HL-60/S4 treated with phorbol 12-myristate 13-acetate at 8.2 ng/mL for 4 days and 3 days (cell line): ENCODE data around the gene STAT4.

Experiments used
- in situ Hi-C: fragments of 300-500 bp; cut with MboI; formaldehyde crosslinking; loops from 2 replicates; pipeline ENCODE4 v1.15.0; 2022; ENCODE audit warnings: low sequenced_read_pairs

STAT4 gene, protein sequence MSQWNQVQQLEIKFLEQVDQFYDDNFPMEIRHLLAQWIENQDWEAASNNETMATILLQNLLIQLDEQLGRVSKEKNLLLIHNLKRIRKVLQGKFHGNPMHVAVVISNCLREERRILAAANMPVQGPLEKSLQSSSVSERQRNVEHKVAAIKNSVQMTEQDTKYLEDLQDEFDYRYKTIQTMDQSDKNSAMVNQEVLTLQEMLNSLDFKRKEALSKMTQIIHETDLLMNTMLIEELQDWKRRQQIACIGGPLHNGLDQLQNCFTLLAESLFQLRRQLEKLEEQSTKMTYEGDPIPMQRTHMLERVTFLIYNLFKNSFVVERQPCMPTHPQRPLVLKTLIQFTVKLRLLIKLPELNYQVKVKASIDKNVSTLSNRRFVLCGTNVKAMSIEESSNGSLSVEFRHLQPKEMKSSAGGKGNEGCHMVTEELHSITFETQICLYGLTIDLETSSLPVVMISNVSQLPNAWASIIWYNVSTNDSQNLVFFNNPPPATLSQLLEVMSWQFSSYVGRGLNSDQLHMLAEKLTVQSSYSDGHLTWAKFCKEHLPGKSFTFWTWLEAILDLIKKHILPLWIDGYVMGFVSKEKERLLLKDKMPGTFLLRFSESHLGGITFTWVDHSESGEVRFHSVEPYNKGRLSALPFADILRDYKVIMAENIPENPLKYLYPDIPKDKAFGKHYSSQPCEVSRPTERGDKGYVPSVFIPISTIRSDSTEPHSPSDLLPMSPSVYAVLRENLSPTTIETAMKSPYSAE

DNA sequence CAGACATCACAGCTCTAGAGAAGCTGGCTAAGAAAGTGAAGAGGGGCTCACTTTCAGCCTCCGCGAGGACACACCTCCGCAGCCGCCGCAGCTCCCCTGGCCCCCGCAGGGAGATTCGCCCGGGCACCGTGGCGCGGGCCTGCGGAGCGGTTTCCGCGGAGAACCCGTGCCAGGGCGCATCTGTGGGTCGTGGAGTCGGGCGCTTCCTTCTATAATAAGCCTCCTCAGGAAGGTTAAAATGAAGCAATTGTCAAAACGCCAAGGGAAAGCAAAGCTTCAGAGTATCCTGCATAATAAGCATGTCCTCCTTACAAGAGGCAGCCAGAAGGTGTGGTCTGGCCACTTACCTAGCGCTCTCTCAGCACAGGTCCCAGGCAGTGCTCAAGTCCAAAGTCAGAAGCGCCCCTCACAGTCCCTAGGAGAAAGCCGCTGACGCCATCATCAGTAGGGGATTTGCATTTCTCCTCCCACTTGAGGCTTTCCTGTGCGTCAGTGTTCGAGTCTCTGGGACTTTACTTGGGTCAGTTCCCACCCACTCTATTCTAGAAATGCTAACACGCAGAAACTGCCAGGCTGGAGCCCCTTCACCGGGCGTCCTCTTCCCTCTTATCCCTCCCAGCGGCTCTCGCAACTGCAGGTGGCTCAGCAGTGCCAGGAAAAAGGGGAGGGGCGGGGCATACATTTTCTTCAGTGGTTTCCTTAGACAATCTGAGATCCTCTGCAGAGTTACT, at the start of gene STAT4:
Gene STAT4, minus strand, starts transcription at position 395 of the 731 bp plus-strand sequence. CDS start 2,791 bp downstream, outside the sequence.
- in situ Hi-C loops: no loop called here

DNA sequence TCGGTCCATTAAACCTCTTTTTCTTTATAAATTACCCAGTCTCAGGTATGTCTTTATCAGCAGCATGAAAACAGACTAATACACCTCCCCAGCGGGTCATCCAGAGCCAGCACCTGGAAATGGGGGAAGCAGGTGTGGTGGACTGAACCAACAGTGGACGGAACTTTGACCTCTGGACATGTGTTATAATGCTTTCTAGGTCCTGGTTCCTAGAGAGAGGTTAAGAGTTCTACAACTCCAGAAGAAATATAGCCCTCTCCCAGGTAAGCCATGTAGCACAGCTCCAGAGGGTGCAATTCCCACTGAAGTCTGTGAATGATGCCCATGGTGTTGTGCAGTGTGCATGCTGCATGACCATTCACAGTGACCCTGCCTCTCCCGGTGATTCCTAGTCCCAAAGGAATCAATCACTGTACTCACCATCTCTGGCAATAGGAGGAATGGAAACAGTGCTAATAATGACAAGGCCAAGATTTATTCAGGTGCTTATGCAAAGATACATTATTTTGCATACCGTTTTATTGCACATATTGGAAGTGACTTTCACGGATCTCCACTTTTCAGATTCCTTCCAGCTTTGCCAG, 49.2 kb upstream of the STAT4 start:
- in situ Hi-C loops: no loop called here

DNA sequence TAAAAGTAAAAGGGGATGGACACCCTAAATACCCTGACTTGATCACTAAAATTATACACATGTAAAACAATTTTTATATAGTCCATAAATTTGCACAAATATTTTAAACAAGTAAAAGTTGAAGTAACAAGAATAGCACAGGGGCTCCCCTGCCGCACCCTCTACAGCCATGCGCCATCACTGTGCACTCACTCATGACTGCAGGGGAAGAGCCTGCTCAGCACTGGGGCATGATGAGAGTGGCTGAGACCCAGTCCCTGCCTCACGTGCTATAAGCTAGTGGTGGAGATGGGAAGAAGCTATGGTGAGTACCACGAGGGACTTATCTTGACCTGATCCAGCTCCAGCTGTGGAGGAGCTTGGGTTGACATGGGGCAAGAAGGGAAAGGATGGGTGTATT, 47.5 kb upstream of the STAT4 start:
- in situ Hi-C loops: no loop called here

DNA sequence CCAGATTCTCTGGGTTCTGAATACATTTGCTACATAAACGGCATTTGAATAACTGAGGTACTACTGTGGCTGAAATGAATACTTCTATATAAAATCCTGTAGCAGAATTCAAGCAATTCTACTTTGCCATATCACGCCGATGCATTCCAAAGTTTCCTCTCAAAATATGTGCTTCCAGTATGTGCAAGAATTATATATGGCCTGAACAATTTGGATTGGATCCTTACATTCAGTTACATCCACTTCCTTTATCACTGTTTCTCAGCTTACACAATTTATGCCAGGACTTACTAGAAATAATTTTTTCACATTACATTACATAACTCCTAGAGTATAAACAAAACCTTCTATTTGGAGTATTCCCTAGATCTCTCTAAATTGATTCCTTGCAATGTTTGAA, 46.3 kb upstream of the STAT4 start:
- in situ Hi-C loops: no loop called here

DNA sequence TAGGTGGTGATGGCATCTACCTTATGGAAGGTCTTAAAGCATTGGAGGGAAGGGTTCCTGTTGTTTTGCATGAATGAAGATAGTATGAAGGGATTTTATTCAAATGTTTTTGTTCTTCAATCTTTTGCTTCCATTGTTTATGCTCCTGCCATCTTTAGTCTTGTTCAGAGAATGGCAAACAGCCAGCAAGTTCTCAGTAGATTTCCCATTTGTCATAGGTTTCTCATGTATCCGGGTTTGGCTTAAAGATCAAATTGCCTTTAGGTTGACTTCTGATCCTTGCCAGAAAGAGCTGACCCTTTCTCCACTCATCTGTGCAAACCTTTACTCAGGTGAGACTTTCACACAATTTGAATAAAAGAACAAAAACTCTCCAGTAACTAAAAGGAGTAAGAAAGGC, 44.2 kb upstream of the STAT4 start:
- in situ Hi-C loops: no loop called here

DNA sequence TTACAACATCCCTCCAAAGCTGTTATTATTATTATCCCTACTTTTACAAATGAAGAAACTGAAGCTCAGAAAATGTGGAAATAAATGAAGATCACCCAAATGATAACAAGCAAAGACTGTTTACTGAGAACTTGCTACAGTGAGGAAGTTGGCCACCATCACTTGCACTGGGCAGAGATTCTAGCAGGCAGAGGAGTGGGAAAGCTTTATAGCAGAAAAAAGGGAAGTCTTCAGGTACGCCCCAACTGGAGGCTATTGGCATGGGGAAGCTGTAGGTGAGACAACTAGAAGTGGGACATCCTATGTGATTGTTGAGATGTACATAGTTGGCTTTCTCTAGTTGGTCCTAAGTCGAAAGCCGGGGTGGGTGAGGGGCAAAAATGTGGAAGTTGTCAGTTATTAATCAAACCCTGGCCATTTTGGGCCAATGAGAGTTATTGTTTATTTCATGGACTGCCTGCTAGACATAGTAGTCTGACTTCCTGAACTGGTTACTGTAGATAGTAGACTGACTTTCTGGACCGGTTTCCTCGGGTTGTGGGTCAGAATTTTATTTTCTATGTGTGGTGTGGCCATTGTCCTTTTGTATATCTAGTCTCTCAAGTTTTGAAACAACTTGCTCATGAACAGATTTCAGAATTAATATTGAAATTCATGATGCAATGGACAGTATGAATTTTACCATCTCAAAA, 40.2 kb upstream of the STAT4 start:
- in situ Hi-C loops: no loop called here

DNA sequence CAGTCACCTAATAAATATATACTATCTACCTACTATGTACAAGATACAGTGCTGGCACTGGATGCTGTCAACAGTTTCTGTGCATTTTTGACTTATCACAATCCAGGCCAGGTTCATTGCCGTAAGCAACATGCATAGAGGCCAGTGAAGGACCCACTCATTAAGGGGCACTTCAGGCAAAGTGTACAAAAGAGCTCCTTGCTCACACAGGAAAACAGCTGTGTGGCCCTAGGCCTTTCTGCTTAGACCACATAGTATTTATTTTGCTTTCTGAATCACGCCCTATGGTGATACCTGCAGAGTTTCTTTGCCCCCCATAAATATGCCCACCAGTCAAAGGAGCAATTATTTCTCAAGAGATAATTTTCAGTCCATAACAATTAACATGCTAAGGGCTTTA, 39.6 kb upstream of the STAT4 start:
- in situ Hi-C loops: no loop called here

DNA sequence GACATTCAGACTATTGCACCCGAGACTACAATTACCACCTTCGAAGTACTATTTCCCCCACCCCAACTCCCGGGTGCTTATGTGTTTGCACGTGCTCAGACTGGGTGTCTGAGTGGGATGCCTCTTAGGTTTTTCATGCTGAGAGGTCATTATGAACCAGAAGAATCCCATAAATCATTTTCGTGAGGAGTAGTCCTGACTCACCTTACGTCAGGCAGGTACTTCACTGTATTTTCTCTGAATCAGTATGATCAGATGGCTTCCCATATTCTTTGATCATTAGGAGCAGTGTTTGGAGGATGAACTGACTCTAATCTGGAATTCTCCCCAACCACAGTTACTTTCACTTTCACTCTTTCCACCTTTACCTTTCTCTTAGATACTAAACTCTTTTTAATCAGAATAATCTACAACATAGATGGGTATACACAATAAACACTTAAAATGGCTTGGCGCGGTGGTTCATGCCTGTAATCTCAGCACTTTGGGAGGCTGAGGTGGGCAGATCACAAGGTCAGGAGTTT, 38.4 kb upstream of the STAT4 start:
- in situ Hi-C loops: no loop called here

DNA sequence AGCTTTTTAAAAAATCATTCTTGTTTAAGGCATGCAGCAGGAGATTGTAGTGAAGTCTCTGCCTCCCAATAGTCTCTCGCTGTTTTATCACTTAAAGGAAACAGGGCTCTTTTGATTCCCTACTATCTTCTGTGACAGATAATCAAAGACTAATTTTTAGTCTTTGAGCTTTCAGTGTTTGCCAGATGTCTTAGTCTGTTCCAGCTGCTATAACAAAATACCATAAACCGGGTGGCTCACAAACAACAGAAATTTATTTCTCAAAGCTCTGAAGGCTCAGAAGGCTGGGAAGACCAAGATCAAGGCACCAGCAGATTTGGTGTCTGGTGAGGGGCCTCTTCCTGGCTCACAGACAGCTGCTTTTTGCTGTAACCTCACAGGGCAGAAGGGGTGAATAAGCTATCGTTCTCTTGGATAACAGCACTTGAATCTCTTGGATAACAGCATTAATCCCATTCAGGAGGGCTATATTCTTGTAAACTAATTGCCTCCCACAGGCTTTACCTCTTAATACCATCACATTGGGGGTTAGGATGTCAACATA, 37.8 kb upstream of the STAT4 start:
- in situ Hi-C loops: no loop called here

DNA sequence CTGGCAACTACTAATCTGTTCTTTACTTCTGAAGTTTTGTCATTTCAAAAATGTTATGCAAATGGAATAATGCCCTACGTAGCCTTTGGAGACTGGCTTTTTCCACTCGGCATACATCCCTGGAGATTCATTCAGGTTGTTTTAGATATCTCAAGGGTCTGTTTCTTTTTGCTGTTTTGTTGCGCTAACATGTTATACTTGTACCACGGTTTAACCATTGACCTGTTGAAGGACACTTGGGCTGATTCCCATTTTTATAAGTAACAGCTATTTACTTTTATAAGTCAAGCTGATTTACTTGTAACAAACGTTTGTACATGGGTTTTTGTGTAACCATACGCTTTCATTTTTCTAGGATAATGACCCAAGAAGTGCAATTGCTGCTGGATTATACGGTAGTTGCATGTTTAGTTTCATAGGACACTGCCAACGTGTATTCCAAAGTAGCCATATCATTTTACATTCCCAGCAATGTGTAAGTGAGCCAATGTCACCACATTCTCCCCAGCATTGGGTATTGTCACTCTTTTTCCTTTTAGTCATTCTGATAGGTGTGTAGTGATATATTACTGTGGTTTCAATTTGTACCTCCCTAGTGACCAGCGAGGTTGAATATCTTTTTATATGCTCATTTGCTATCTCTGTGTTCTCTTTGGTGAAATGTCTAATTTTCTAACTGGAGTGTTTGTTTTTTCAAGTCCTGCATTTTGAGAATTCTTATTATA, 36.5 kb upstream of the STAT4 start:
- in situ Hi-C loops: no loop called here

DNA sequence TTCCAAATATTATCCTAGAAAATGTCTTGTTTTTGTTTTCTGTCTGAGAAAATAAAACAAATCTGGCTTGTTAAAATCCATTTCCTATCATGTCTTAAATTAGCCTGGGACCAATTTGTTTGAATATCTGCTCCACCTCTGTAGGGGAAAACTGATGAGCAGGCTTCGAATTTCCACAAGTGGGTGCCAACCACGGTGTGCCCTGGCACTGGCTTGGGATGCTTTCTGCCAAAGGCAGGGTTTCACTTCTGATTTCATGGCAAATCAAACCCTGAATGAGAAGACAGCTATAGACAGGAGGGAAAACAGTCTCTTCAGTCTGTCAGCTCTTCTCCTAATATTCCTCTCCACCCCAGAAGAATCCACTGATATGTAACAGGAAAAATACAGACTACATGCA, 33.7 kb upstream of the STAT4 start:
- in situ Hi-C loops: no loop called here

DNA sequence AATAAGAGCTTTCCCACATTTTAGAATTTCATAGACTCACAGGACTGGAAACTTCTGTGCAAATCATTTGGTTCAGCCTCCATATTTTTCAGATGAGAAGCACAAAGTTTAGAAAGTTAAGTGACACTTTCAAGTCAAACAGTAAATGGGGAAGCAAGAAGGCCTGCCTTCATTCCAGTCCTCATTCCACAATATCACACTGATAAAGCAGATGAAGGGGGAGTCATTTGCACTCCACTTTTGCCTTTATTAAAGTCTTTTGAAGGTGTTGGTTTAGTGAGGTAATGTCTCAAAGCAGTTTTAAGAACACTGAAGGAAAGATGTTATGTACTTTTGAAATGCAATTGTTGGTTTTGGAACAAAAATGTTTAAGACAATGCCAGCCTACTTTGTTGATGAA, 32.7 kb upstream of the STAT4 start:
- in situ Hi-C loops: no loop called here

DNA sequence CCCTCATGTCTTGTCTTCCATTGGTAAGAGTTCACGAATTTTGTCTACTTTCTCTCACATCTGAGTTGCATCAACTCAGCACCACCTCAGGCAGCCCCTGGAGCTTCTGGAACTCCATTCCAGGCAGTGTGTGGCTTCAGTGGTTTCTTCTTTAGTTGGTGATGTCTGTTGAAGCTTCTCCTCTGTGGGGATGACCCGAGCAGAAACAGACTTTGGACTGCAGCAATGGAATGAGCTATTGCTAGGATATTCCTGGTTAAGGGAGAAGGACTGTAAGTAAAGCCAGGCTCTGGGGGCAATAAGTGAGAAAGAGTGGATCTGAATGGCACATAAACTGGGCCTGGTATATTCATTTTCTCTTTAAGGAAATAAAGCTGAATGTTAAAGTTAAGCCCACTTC, 32.3 kb upstream of the STAT4 start:
- in situ Hi-C loops: no loop called here

DNA sequence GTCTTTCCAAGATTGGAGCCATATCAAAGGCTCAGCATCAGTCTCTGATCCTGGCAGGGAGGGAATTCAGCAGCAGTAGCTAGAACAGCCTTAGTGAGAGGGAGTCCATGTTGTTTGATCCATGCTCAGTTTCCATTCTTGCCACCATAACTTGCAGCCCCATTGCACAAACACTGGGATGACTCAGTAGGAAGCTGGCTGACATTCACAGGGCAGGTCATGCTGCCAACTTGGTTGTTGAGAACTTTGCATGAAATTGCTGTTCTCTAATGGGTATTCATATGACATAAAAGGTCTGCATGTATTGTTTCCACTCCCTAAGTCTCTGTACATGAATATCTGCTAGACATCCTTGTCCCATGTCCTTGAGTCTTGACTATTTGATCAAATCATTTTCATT, 29.9 kb upstream of the STAT4 start:
- in situ Hi-C loops: no loop called here

DNA sequence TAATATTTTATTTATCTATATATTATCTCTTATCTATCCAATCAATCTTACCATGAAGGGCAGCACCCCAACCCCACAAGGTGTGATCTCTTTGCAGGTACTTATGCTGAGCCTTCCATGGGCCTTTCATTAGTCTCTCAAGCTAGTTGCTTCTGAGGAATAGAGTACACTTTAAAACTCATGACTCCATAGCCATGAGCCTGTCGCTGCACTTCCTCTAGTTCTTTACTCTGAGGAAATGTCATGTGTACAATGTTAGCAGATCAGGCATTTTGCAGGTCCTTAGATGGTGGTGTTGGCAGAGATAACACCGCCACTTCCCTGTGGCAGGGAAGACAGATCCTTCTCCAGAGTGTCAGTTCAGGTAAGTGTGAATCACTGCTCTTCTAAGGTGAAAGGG, 29.5 kb upstream of the STAT4 start:
- in situ Hi-C loops: no loop called here

DNA sequence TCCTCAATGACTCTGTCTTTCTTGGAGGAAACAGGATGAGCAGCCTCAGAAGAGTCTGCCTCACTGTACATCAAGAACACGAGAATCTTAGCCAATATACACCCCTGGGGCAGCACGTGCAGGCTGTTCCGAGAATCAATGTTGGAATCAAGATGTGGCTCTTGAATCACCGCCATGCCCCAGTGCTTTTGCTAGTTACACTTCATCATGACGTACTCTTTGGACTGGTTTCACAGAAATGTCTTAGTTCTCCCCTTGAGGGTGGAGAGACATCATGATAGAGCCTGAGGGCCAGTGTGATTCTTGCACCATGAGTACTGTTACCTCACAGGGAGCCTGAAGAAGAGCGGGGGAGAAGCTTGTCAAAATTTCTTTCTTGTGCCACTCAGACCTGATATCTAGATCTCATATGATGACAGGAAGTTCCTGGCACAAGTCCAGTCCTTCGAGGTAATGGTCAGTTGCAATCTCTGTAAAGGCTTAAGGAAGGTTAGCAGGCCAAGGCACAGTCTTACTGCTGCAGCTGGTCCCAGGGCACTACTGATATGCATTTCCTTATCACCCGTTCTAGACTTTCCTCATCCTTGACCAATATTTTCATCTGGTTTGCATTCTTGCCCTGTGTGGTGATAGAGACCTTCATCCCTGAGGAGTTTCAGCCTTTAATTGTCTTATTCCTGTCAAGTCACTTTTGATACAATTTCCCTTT, 28.2 kb upstream of the STAT4 start:
- in situ Hi-C loops: no loop called here

DNA sequence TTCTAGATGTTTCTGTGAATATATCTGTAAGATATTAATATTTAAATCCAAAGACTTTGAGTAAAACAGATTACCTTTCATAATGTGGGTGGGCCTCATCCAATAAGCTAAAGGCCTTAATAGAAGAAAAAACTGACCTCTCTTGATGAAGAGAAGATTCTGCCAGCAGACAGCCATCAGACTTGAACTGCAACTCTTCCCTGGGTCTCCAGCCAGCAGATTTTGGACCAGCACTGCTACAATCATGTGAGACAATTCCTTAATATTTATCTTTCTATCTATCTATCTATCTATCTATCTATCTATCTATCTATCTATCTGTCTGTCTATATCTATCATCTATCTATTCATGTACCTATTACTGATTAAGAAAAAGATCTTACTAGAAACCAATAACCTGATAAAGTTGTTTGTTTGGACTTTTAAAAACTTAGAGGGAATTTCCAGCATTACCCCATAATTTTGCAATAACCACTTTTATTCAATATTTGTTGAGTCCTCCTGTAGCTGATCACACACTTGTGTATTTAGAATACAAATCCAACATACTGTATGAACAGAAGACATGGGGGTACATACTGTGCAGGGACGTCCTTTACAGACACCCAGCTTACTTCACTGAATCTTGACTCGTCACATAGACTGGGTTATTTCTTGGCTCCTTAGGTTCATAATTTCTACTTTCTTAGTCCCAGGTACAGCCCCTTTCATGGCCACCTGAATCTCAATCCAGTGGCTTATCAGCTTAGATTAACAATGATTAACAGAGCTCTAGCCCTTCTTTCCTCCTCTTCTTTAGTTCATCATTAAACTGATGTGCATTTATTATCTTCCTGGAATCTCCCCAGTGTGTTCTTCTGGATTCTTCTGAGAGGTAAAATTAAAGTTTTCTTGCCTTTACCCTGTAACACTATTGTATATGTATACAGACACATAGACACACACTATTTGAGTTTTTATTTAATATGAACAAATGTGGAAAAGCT, 27.2 kb upstream of the STAT4 start:
- in situ Hi-C loops: no loop called here
